SK-N-MC (cell line): ENCODE data around the gene UBE2F.
A peak's percentile ranks its signal among the peaks of the same experiment; 100 is the strongest.
"Not testable (repeated sequence)": the region's sequence is repeated elsewhere in the genome, so short reads cannot be mapped to it uniquely, and the experiment has no call there.

ENCODE experiments used
- DNase-seq: peaks from one replicate; pipeline ENCODE4 v3.0.0-alpha.2; 2011; ENCODE audit warnings: low read depth, low spot score
- H3K27ac ChIP-seq: fragments of 200-600 bp; sonication (generic); 2 replicates; pipeline ENCODE4 v1.5.1; 2016; ENCODE audit warnings: mixed run types
- H3K36me3 ChIP-seq: fragments of 200-600 bp; sonication (generic); 2 replicates; pipeline ENCODE4 v1.6.1; 2017; ENCODE audit warnings: antibody characterized with exemption, low read length, mixed read lengths; ENCODE audit not compliant: insufficient read depth
- H3K4me3 ChIP-seq: fragments of 200-600 bp; sonication (generic); 2 replicates; pipeline ENCODE4 v1.5.1; 2016
- H3K9ac ChIP-seq: fragments of 200-600 bp; sonication (generic); 2 replicates; pipeline ENCODE4 v1.8.0; 2017; ENCODE audit warnings: mixed run types, mixed read lengths; ENCODE audit not compliant: insufficient read length
- H3K9me3 ChIP-seq: fragments of 200-600 bp; sonication (generic); 2 replicates; pipeline ENCODE4 v1.6.1; 2017; ENCODE audit warnings: low read depth, mild to moderate bottlenecking, antibody characterized with exemption, low read length, moderate library complexity, mixed read lengths
- EZH2 ChIP-seq: fragments of 200-600 bp; sonication (generic); IDR thresholded peaks from one replicate; pipeline ENCODE4 v1.6.1; 2017; ENCODE audit warnings: antibody characterized with exemption
- FOXP2 ChIP-seq: optimal IDR thresholded peaks from 2 replicates; pipeline ENCODE3; 2011; ENCODE audit warnings: mild to moderate bottlenecking, moderate library complexity; ENCODE audit not compliant: insufficient read depth; ENCODE audit errors: extremely low read length, control extremely low read depth
- POLR2AphosphoS5 ChIP-seq: IDR thresholded peaks from 2 replicates; pipeline ENCODE4 v1.6.1; 2012; ENCODE audit warnings: mild to moderate bottlenecking, low read depth, low read length, borderline replicate concordance

UBE2F gene

DNA sequence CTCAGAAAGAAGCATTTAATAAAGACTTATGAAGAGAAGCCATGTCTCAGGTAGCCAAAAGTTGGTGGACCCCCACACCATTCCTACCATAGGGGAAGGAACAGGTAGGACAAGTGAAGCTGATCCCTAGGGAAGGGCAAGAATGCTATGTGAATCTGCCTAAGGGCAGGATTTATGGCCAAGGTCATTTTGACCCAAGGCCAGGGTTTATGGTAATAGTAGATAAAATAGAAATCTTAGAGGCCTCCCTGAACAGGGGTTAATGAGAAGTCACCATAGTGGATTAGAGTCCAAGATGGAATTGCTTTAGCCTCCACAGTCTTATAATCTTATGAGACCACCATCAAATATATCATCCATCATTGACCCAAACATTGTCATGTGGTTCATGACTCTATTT lies 26.0 kb upstream of the UBE2F start:
- Histone ChIP-seq H3K9me3 (no peaks in the 10 kb centered on the region), H3K4me3 (no peak overlapping the region), H3K27ac (no peak overlapping the region), H3K36me3 (no peaks in the 10 kb centered on the region; the same call in 1 of the 2 replicates), H3K9ac (no peak overlapping the region)
- TF ChIP-seq POLR2AphosphoS5 (no peak), FOXP2 (no peak), EZH2 (no peak)
- no peak for DNase-seq

DNA sequence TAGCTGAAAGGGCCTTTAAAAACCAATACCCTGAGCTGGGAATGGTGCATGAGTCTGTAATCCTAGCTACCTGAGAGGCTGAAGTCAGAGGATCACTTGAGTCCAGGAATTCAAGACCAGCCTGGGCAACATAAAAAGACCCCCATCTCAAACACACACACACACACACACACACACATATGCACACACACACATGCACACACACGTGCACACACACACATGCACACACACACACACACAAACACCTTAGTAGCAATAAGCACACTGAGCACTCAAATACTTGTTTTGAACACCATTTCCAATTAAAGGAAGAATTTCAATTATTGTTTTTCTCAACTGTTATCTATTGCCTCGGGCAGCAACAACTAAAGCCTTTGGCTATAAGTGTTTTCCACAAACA lies 25.6 kb upstream of the UBE2F start:
- TF ChIP-seq POLR2AphosphoS5 (no peak), EZH2 (no peak), FOXP2 (no peak)
- H3K4me3 ChIP-seq: no peak overlapping the region
- no peaks in the 10 kb centered on the region for H3K9me3 ChIP-seq
- H3K9ac ChIP-seq: no peak overlapping the region
- DNase-seq: no peak
- no peaks in the 10 kb centered on the region; the same call in 1 of the 2 replicates for H3K36me3 ChIP-seq
- peak overlapping the region; percentile 4; the same call in 1 of the 2 replicates for H3K27ac ChIP-seq

DNA sequence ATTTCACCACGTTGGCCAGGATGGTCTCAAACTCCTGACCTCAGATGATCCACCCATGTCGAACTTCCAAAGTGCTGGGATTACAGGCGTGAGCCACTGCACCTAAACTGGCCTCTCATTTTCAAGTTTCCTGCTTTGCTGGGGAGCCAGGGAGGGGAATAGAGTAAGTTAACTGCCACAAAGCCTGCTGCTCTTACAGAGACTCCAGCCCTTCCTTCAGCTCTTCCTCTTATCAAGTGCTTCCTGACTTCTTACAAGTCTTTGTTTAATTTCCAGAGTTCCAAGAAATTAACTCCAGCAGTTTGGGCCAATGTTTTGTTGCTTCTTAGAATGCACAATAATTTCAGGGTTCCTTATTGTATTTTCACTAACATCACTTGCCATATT lies 24.3 kb upstream of the UBE2F start:
- H3K4me3 ChIP-seq: no peak overlapping the region
- TF ChIP-seq POLR2AphosphoS5 (no peak), EZH2 (no peak), FOXP2 (no peak)
- H3K9me3 ChIP-seq: no peaks in the 10 kb centered on the region
- no peak for DNase-seq
- no peaks in the 10 kb centered on the region; the same call in 1 of the 2 replicates for H3K36me3 ChIP-seq
- no peak overlapping the region for H3K9ac ChIP-seq
- 0 out of 2 replicates have a peak overlapping the region, but pooled peaks have one; percentile 51 for H3K27ac ChIP-seq

DNA sequence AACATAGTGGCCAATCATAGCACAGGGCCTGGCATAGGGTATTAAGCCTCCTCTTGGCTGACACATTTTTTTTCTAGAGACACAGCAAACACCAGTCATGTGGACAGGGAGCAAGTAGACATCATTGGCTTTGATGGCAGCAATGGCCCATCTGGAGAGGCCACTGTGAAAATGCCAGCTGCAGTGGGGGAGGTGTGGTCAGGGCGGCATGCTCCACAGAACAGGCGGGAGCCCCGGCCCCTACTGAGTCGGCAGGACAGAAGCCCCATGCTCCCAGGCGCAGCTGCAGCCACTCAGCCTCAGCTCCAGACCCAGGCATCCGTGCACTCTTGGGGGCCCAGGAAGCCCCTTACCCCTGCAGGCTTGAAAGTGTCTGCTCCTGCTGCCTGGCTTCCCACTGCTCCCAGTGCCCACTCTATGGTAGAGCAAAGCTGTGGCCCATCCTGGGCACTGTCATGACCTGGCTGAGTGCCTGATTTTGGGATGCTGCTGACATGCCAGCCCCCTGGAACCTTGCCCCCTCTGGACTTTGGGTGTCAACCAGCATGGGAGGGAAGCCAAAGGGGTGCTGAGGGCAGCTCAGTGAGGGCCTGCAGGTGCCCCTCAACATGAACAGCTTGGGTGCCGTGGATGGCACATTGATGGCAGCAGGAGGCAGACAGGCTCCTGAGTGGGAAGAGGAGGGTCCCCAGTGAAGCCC lies 23.3 kb upstream of the UBE2F start:
- no peak for DNase-seq
- H3K9me3 ChIP-seq: no peaks in the 10 kb centered on the region
- no peak overlapping the region for H3K4me3 ChIP-seq
- no peaks in the 10 kb centered on the region; the same call in 1 of the 2 replicates for H3K36me3 ChIP-seq
- H3K9ac ChIP-seq: no peak overlapping the region
- TF ChIP-seq POLR2AphosphoS5 (no peak), FOXP2 (no peak), EZH2 (no peak)
- no peak overlapping the region for H3K27ac ChIP-seq

DNA sequence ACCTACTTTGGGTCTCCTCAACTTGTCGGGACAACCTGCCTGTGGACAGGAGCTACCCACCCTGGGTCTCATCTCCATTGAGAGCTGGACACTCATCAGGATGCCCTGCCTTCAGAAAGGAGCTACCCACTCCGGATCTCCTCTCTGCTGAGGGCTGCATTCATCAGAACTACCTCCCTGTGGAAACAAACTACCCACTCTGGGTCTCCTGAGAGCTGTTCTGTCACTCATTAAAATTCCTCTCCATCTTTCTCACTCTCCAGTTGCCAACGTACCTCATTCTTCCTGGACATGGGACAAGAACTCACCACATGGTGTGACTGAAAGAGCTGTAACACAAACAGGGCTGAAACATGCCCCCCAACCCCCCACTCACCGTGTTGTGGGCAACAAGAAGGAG lies 22.5 kb upstream of the UBE2F start:
- Histone ChIP-seq H3K9ac (no peak overlapping the region), H3K36me3 (no peaks in the 10 kb centered on the region; the same call in 1 of the 2 replicates), H3K9me3 (no peaks in the 10 kb centered on the region), H3K4me3 (no peak overlapping the region), H3K27ac (no peak overlapping the region)
- no peak for DNase-seq
- no peak for TF ChIP-seq FOXP2
- no peak for TF ChIP-seq POLR2AphosphoS5
- no peak for TF ChIP-seq EZH2

DNA sequence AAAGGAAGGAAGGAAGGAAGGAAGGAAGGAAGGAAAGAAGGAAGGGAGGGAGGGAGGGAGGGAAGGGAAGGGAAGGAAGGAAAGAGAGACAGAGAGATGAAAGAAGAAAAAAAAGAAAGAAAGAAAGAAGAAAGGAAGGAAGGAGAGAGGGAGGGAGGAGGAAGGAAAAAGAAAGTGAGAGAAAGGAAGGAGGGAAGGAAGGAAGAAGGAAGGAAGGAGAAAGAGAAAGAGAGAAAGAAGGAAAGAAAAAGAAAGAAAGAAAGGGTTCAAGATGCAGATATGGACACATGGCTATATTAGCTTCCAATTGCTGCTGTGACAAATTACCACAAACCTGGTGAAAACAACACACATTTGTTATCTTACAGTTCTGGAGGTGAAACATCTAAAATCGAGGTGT lies 20.4 kb upstream of the UBE2F start:
- Histone ChIP-seq H3K36me3 (no peaks in the 10 kb centered on the region; the same call in 1 of the 2 replicates), H3K4me3 (no peak overlapping the region), H3K9ac (no peak overlapping the region), H3K27ac (peak overlapping the region; percentile 84; the same call in 1 of the 2 replicates), H3K9me3 (no peaks in the 10 kb centered on the region)
- DNase-seq: no peak
- TF ChIP-seq POLR2AphosphoS5: no peak
- no peak for TF ChIP-seq EZH2
- TF ChIP-seq FOXP2: no peak

DNA sequence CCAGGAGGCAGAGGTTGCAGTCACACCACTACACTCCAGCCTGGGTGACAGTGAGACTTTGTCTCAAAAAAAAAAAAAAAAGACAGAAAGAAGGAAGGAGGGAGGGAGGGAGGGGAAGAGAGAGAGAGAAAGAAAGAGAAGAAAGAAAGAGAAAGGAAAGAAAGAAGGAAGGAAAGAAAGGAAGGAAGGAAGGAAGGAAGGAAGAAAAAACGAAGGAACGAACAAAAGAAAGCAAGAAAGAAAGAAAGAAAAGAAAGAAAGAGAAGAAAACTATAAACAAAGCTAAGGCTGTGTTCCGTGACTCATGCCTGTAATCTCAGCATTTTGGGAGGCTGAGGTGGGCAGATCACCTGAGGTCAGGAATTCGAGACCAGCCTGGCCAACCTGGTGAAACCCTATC lies 15.5 kb upstream of the UBE2F start:
- H3K4me3 ChIP-seq, H3K9ac ChIP-seq, H3K9me3 ChIP-seq, DNase-seq, H3K36me3 ChIP-seq: not testable (repeated sequence)
- peak overlapping the region; percentile 88 for H3K27ac ChIP-seq

DNA sequence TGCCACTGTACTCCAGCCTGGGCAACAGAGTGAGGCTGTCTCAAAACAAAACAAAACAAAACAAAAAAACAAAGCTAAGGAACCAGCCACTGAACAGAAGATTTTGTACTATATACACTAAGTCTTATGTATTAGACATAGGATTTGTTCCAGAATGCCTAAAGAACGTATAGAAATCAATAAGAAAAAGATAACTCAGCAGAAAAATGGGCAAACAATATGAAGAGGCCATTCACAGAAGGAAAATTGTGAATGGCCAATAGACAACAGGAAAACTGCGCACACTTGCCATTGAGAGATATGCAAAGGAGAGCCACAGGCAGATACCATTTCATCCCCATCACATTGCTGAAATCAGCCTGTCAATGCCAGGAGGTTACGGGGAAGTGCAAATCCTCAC lies 14.9 kb upstream of the UBE2F start:
- TF ChIP-seq EZH2: no peak
- no peak for TF ChIP-seq FOXP2
- no peak for TF ChIP-seq POLR2AphosphoS5
- Histone ChIP-seq H3K9me3 (no peaks in the 10 kb centered on the region), H3K9ac (no peak overlapping the region), H3K36me3 (no peaks in the 10 kb centered on the region), H3K4me3 (no peak overlapping the region), H3K27ac (peak overlapping the region; percentile 88)
- DNase-seq: no peak

DNA sequence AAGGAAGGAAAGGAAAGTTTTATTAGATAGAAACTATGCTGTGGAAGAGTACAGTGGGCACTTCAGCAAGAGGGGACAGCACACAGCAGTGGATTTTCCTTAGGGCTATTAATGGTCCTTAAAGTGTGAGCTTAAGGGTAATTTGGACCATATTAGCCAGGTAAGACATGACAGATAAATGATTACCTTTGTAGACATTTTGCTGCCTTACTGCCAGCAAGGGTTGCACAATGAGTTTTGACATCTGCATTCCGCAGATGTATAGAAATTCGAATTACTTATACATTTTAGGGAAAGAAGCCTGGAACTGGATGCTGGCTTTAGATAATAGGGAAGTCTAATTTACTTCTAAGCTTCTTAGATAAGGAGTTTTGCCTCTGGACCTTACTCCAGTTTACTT lies 14.0 kb upstream of the UBE2F start:
- H3K36me3 ChIP-seq: no peaks in the 10 kb centered on the region
- no peaks in the 10 kb centered on the region for H3K9me3 ChIP-seq
- DNase-seq: peak; percentile 95
- H3K9ac ChIP-seq: no peak overlapping the region
- H3K27ac ChIP-seq: peak overlapping the region; percentile 88
- no peak overlapping the region for H3K4me3 ChIP-seq
- TF ChIP-seq FOXP2 (no peak), EZH2 (no peak), POLR2AphosphoS5 (peak; percentile 56; the same call in 1 of the 2 replicates)
